ENCODE measurements around the gene CYB5A.

Gene CYB5A

DNA sequence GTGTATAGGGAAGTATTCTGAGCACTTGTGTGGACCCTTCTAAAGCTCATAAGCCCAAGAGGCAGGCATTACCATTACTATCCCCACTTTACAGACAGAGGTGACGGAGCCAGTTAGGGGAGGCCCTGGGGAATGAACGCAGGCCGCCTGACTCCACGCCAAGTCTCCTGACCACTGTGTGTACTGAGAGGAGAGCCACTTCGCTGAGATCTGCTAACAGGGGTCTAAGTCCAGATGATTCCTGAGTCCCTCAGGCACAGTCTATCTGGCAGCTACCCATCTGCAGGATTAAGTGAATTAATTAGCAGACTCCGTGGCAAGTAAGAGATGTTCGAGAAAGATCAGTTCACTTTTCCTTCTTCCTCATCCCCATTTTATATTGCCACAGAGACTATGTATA is 13.7 kb downstream of the CYB5A start:
- DNase-seq (ENCODE audit: low read depth in 2 of 3, low spot score in 2 of 3), result no peak

DNA sequence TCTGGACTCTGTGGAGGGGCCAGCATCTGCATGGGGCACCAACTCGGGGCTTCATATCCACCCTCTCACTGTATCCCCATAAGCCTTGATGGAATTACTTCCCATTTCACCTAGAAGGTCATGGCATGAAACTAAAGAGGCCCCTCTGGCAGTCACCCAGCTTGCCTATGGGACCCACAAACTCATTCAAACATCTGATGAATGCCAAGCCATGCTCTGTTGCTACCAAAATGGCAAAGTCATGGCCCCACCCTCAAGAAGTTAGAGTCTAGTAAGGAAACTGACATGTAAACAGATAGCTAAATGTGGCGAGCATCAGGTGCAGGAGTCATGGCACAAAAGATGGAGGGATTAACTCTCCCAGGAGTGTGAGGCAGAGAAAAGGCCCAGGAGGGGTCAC is 14.5 kb downstream of the CYB5A start:
- no peak for DNase-seq (ENCODE audit: low read depth in 2 of 3, low spot score in 2 of 3)

DNA sequence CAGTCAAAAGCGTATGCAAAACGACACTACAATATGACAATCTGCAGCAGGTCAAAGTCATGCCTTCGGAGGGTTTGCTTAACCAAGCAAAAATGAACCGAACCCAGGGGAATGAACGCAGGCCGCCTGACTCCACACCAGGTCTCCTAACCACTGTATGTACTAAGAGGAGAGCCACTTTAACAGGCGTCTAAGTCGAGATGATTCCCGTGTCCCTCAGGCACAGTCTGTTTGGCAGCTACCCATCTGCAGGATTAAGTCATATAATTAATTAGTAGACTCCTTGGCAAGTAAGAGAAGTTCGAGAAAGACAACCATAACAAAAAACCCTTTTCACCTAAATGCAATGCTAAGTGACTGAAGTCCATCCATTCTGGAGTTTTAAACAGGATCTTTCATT is 15.2 kb downstream of the CYB5A start:
- DNase-seq (ENCODE audit: low read depth in 2 of 3, low spot score in 2 of 3), result no peak

DNA sequence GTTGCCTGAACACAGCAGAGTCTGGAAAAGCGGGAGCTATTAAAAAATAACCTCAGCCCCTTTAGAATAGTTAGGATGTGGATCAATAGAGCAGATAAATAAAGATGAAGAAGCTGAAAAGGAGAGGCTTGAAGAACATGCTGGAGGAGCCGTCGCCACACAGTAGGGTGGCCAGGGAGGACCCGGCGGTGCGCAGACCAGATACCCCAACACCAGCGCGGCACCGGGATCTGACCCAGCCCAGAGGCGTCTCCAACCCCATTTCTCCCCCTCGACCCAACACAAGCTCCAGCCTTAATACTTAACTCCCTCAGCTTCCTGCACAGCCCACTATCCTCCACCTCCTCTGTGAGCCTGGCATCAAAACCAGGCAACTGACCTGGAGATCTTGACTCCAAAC is 16.0 kb downstream of the CYB5A start:
- DNase-seq (ENCODE audit: low read depth in 2 of 3, low spot score in 2 of 3), result no peak

DNA sequence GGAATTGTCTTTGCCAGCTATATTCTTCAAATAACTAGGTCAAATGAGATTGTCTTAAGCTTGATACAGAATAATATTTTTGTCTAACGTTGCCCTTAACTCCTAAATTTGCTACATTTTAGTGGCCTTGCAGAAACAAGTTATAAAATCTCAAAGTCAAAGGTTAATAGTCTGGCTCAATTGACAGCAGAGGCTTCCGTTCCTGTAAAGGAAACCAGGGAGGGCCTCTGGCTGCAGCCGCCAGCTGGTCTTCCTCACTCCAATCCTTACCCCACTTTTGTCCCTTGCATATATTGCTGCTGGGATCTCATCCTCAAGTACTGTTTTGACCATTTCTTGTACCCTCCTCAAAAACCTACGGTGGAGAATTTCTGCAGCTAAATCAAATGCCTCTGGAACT is 17.1 kb downstream of the CYB5A start:
- DNase-seq (ENCODE audit: low read depth in 2 of 3, low spot score in 2 of 3), result no peak

DNA sequence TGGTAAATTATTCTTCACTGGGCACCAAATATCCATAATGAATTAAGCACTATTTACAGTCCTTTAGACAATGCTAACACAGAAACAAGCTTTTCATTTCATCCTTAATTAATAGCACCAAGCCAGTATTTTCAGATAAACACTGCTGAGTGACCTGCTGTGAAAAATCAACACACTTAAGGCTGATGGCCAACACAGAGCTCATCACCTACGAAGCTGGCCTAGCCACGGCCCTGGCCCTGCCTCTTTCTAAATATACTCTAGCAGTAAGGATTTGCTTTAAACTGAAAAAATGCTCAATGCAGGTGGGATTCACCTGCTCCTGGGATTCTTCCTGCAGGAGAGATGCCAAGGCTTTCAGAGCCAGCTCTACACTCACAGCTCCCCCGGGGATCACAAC is 18.4 kb downstream of the CYB5A start:
- DNase-seq (ENCODE audit: low read depth in 2 of 3, low spot score in 2 of 3), result no peak

DNA sequence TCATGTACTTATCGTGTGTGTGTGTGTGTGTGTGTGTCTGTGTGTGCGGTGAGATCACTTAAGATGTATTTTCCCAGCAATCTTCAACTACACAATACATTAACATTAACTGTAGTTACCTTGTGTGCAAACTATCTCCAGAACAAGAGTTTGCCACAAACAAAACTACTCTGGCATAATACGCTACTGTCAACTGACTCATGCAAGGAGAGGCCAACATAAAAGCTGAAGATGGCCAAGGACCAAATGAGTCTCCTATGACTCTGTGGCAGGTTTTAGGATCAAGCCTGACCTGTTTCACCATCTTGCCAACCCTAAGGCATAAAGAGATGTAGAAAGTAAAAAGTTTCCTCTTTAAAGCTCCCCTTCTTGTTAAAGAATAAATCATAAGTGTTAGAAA is 20.1 kb downstream of the CYB5A start:
- no peak for DNase-seq (ENCODE audit: low read depth in 2 of 3, low spot score in 2 of 3)

DNA sequence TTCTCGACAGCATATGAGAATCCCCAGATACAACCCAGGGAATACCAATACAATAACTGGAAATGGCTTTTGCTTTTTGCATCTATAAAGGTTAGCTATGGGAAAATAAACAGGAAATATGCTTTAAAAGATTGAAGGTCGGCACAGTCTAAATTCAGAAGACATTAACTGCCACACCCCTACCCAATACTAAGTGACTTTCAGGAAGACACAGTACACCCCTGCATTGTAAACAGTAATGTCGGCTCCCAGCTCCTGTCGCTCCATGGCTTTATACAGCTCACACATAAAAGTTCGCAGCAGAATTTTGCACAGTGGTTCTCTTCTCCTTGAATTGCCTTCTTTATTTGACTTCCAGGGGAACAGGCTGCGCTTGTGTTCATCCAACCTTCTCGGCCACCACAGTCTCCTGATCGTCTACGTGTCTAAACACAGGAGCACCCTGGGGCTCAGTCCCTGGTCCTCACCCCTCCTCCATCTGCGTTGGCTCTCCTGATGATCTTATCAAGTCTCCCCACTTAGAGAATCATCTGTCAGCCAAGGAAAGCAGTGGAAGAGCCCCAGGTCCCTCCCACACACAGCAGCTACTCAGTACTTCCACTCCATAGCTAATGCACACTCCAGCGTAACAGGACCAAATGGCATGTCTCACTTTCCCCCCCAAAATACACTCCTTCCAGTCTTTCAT is 22.7 kb downstream of the CYB5A start:
- no peak for DNase-seq (ENCODE audit: low read depth in 2 of 3, low spot score in 2 of 3)

DNA sequence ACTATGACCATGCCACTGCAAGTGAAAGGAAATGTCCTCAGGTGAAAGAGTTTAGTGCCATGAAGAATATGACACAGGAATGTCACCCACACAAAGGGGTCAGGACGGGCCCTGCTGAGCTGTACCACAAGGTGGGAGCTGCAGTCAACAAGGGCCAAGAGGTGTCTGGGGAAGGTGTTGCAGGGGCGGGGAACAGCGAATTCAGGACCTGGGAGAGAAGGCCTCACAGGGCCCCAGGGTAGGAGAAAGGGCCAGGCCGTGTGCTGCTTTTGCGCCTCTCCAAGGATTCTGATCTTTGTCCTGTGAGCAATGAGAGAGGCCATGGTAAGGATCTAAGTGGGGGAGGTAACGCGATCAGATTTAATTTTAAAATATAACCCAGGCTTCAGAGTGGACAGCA is 23.6 kb downstream of the CYB5A start:
- DNase-seq (ENCODE audit: low read depth in 2 of 3, low spot score in 2 of 3), result no peak

DNA sequence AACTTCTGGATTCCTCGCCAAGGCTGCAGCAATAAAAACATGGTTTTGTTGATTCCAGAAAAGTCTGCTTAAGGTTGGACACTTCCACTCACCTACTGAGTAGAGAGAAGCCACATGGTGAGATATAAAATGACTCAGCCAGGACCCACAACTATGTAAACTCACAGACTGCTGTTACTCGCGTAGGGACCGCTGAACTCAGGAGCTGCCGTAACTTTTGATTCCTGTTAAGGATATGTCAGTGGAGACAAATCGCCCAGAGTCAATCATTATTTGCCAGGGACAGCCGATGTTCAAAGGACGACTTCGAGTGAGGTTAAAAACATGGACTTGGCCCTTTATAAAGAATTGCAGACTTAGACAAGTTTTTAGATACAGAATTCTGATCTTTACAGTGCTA is 25.6 kb downstream of the CYB5A start:
- DNase-seq (ENCODE audit: low read depth in 2 of 3, low spot score in 2 of 3), result no peak

DNA sequence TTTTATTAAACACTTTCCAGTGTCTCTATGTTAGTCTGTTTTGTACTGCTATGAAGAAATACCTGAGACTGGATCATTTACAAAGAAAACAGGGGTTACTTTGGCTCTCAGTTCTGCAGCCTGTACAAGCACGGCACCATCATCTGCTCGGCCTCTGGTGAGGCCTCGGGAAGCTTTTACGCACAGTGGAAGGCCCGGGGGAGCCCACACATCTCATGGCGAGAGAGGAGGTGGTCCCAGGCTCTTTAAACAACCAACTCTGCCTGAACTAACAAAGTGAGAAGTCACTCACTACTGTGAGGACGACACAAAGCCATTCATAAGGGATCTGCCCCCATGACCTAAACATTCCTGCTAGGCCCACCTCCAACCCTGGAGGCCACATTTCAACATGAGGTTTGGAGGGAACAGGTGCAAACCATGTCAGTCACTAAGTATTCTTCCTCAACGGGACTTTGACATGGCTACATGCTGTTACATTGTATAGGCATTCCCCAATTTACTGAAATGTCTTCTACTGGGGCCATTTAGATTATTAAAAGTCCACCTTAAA is 26.1 kb downstream of the CYB5A start:
- DNase-seq (ENCODE audit: low read depth in 2 of 3, low spot score in 2 of 3), result no peak

DNA sequence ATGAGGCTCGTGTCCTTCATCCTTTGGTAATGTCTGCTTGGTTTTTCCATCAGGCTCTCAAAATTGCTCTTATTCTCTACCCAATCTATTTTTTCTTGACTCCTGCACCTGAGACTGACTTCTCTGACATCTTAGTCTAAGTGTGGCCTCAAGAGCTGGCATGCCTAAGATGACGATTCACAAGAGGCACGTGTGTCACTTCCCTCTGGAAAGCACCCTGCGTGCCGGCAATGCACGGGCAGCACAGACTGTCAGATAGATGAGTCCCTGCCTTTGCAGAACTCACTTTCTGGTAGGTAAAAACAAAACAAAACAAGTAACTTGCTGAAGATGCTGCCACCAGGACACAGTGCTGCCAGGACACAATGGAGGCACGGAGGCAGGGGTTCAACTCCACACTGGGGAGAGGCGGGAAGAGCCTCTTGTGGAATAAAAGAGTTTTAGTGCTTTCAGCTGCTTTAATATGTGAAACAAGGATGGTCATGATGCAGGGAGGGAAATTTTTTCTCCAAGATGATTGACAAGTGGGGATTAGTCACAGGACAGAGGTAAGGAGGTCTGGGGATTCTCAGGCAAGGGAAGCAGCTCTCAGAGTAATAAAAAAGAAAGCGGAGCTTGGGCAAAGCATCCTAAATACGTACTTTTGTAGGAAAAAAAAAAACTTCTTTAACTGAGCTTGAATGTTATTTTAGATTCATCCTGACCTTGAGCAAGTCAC is 27.3 kb downstream of the CYB5A start:
- DNase-seq (ENCODE audit: low read depth in 2 of 3, low spot score in 2 of 3), result no peak

DNA sequence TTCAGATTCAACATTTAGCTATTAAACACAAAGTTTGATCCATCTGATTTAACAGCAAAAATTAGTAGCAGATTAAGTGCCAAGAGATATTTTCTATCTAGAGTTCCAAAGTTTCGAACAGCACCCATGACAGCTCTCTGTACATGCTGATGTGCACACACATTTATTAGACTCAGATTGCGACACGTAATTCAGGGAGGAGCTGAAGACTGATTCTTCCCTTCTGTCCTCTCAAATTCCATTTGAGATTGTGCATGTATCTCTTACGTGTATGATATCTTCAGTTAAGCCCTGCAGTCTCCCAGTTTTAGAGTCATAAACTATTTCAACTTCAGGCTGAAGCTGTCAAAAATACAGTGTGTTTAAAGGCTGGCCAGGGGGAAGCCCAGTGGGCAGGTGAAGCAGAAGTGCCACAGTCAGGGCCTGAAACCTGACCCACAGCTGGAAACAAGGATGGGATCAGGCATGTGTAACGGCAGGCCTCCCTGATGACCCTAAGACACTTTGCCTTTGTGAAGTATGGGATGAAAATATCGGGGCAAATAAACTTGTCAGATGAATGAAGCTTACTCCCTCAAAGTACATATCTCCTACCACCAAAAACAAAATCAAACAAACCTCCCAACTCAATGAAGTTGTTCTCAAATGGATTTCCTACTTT is 30.6 kb downstream of the CYB5A start:
- DNase-seq (ENCODE audit: low read depth in 2 of 3, low spot score in 2 of 3), result no peak

DNA sequence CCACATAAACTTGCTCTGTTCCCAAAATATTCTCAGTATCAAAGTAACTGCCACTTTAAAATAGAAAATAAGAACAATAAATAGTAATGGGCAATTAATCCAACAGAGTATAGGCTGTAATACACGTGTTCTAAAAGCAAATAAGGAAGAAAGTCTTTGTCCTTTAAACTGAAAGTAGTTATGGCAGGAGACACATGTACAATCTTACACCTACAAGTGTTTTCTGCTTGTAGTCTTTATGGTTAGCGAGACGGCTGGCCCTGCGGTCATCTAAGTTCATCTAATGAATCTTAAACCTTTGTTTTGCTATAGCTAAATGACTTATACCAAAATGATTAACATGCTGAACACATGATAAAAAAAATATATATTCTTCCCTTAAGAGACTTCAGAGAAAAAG is 32.4 kb downstream of the CYB5A start:
- DNase-seq (ENCODE audit: low read depth in 2 of 3, low spot score in 2 of 3), result no peak

DNA sequence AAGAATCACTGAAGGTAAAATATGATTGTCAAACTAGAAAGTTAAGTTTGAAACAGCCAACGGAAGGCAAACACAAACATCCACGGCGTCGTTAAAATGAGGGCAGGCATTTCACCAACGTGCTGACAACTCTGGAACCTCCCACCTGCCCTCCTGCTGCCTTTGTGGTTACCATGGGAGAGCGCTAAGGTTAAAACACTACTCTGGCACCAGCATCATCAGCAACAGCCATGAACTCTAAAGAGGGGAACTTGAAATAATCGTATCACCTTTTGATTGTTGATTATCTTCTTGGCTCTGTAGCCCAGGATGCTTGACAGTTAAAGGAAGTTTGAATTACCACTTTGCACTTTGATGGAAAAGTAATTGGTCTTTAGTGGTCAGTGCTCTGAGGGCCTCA is 34.7 kb downstream of the CYB5A start:
- no peak for DNase-seq (ENCODE audit: low read depth in 2 of 3, low spot score in 2 of 3)

DNA sequence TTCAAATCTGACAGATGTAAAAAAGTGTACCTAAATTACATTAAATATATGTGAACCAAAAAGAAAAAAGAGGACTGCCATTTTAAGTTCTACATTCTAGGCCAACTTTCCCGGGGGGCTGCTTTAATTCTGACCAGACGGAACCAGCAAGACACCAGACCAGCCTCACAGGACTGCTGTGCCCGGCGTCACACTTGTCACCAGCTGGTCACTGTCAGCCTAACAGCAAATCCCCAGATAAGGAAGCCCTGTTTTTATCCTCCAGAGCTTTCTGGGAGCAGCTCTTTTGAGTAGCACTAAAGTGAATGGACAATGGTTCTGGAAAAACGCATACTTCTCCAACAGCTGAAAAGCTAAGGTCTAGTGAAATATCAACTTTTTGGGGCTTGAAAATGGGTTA is 35.6 kb downstream of the CYB5A start:
- DNase-seq (ENCODE audit: low read depth in 2 of 3, low spot score in 2 of 3), result no peak

DNA sequence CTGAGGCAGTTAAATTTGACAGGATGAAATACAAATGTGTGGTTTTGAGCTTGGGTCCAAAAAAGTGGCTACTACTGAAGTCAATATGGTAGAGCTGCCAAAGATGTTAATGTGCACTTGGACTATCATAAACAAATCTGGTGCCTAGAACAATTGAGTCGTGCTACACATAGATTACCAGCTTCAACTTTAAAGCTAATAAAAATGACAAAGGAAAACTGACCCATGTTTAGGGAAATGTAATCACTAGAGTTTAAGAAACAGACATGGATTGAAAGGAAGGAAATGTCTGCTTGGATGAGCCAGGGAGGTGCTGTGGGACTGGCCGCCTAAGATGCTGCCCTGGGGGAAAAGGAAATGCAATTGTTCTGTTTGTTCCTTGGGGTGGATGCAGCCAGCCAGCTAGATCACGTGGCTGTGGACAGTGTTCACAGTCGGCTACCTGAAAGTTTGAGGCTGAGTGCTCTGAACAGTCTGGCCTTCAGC is 36.6 kb downstream of the CYB5A start:
- DNase-seq (ENCODE audit: low read depth in 2 of 3, low spot score in 2 of 3), result no peak

DNA sequence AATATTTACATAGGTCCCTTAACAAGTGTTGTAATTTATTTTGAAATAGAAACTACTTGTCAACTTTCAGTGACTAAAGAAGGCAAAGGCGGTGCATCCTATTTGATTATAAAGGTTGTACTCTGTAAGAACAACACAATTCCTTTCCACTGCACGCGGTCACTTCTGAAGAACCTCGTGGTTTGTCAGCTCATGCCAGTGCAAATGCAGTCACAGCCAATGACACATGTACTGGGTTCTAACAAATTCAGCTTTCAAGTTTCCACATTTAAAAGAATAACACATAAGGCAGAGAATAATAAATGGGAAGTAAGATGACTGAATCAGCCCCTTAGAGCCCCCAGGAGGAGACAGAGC is 39.7 kb downstream of the CYB5A start:
- peak in 1 of 3 experiments; percentile 9 for DNase-seq (ENCODE audit: low read depth in 2 of 3, low spot score in 2 of 3)

DNA sequence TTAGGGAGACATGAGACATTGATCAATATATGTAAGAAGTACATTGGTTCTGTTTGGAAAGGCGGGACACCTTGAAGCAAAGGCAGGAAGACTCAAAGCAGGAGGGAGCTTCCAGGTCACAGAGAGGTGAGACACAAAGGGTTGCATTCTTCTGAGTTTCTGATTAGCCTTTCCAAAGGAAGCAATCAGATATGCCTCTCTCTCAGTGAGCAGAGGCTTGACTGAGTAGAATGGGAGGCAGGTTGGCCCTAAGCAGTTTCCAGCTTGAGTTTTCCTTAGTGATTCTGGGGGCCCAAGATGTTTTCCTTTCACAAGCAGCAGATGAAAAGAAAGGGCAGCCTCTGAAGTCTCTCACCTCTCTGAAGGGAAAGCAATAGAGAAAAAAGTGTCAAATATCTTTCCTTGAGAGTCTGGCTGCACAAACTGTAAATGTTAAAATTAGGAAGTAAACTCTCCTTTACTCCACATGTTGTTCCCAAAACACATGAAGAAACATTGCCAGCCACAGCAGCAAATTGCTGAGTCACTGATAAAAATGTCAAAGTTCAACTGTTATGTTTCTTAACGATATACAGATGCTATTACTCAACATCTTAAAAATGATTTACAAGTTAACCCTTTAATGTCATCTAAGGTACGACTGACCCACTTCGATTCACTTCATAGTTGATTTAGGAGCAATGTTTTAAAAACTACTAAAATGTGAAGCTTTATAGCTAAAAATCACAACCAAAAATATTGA is 40.3 kb downstream of the CYB5A start:
- DNase-seq (ENCODE audit: low read depth in 2 of 3, low spot score in 2 of 3), result no peak

DNA sequence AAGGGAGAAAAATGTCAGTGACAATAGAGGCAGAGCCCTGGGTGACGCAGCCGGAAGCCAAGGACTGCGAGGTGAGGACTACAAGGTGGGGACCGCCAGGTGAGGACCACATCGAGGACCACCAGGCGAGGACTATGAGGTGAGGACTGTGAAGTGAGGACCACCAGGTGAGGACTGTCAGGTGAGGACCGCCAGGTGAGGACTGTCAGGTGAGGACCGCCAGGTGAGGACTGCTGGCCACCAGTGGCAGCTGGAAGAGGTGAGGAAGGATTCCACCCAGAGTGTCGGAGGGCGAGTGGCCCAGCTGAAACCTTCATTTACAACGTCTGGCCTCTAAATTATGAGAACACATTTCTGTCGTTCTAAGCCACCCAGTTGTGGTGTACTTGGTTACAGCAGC is 41.6 kb downstream of the CYB5A start:
- no peak for DNase-seq (ENCODE audit: low read depth in 2 of 3, low spot score in 2 of 3)

DNA sequence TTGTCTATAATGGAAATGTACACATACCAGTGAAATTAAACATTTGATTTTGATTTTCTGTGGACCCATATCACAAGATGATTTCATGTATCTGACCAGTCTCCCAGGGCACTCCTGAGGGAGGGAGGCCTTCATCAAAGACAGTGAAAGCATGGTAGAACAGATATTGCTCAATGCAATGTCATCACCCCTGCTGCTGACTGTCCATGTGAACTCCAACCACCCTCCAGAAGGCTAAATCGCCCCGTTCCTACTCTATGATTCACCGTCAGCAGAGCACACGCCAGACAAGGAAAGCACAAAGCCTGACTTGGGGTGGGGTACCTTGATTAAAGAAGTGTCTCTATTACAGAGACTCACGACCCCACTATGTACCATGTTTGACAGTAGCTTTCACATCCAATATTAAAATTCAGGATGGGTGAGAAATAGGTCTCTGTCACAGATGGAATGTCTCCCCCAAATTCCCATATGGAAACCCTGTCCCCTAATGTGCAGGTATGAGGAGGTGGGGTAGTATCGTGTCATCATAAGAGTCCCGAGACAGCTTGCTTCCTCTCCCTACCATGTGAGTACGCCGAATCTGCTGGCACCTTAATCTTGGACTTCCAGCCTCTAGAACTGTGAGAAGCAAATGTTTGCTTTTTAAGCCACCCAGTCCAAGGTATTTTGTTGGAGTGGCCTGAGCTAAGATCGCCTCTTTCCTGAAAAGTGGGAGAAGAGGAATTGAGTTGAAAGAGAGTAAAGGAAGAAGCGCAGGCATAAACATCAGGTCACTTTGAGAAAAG is 42.4 kb downstream of the CYB5A start:
- DNase-seq (ENCODE audit: low read depth in 2 of 3, low spot score in 2 of 3), result no peak
